HFFc6 (cell line): ENCODE data around the gene RTL10. TPM values are rescaled to one million over a fixed set of nuclear protein-coding genes. Genes with fewer than 3 reads are reported as not detected.

Experiments used
- DNase-seq: peaks from one replicate; pipeline ENCODE4 v3.0.0-alpha.2; 2018
- H3K27ac Mint-ChIP-seq: 2 replicates; pipeline ENCODE4 v1.8.0; 2020; ENCODE audit warnings: mild to moderate bottlenecking, mixed read lengths
- H3K27me3 Mint-ChIP-seq: 2 replicates; pipeline ENCODE4 v1.8.0; 2021; ENCODE audit warnings: mild to moderate bottlenecking, moderate library complexity, mixed read lengths; ENCODE audit not compliant: insufficient read depth
- H3K36me3 Mint-ChIP-seq: 2 replicates; pipeline ENCODE4 v1.8.0; 2021; ENCODE audit warnings: low read depth, mixed read lengths
- H3K4me1 Mint-ChIP-seq: 2 replicates; pipeline ENCODE4 v1.8.0; 2020; ENCODE audit warnings: low read depth, mixed read lengths
- H3K4me3 Mint-ChIP-seq: 2 replicates; pipeline ENCODE4 v1.8.0; 2020; ENCODE audit warnings: mild to moderate bottlenecking, moderate library complexity, mixed read lengths
- H3K9me3 Mint-ChIP-seq: 2 replicates; pipeline ENCODE4 v1.8.0; 2020; ENCODE audit warnings: mild to moderate bottlenecking, mixed read lengths
- total RNA-seq, 6 experiments: library from RNA; stranded (reverse); fragmentation: NEBNext Ultra II Directional; extraction: Animal tissue kit (Norgen Biotek cat#: 25700); gene quantifications; 2 replicates in 1 of 6; 3 replicates in 5 of 6; pipeline ENCODE4 v1.2.3, GENCODE V29; 2021
- TF ChIP-seq, protein P1 (sequence below): fragments of 200-600 bp; sonication (generic); IDR thresholded peaks from 2 replicates; pipeline ENCODE4 v1.5.0; 2021; ENCODE audit warnings: antibody characterized with exemption, mild to moderate bottlenecking

Gene RTL10
- total RNA-seq, 6 experiments from 2014 or later = 17.4 to 22.7 (median 19.2) TPM

DNA sequence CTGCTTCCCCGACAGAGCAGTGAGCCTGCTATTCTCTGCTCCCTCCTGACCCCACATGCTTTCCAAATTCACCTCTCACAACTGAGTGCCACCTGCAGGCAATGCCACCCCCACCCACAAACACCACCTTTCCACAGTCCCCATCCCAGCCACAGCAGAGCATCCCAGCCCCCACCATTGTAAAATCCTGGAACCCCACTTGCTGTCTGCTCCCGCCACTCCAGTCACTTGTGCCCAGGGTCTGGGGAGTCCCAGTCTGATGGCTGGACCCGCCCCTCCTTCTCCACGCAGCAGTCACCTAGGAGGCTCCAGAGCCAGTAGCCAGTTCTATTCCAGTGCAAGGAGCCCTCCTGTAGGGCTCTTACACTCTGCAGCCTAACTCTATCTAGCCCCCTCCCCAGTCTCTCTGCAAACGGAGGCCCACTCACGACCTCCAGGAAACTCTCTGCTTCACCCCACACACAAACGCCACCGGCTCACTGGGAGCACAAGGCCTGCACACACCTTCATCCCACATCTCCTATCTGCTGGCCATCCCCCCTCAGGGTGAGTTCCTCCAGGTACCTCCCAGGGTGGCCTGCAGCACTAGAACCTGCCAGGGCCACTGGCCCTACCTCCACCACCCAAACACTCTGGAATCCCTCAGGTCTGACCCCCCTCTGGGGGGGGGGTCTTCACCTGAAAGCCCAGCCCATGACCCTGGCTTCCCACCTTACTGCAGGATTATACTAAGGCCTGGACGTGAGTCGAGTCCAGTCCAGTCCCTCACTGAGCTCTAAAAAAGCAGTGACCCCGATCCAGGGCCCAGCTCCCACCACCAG lies 1.4 kb downstream of the RTL10 start:
- TF ChIP-seq, protein P1, sequence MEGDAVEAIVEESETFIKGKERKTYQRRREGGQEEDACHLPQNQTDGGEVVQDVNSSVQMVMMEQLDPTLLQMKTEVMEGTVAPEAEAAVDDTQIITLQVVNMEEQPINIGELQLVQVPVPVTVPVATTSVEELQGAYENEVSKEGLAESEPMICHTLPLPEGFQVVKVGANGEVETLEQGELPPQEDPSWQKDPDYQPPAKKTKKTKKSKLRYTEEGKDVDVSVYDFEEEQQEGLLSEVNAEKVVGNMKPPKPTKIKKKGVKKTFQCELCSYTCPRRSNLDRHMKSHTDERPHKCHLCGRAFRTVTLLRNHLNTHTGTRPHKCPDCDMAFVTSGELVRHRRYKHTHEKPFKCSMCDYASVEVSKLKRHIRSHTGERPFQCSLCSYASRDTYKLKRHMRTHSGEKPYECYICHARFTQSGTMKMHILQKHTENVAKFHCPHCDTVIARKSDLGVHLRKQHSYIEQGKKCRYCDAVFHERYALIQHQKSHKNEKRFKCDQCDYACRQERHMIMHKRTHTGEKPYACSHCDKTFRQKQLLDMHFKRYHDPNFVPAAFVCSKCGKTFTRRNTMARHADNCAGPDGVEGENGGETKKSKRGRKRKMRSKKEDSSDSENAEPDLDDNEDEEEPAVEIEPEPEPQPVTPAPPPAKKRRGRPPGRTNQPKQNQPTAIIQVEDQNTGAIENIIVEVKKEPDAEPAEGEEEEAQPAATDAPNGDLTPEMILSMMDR = no peak
- Mint-ChIP-seq H3K4me3 (peak overlapping the region; percentile 97), H3K36me3 (peaks cover 26% of the 10 kb centered on the region), H3K9me3 (no peaks in the 10 kb centered on the region), H3K4me1 (peaks cover 55% of the 10 kb centered on the region), H3K27ac (peak overlapping the region; percentile 90), H3K27me3 (peaks cover 3% of the 10 kb centered on the region)
- DNase-seq = no peak

DNA sequence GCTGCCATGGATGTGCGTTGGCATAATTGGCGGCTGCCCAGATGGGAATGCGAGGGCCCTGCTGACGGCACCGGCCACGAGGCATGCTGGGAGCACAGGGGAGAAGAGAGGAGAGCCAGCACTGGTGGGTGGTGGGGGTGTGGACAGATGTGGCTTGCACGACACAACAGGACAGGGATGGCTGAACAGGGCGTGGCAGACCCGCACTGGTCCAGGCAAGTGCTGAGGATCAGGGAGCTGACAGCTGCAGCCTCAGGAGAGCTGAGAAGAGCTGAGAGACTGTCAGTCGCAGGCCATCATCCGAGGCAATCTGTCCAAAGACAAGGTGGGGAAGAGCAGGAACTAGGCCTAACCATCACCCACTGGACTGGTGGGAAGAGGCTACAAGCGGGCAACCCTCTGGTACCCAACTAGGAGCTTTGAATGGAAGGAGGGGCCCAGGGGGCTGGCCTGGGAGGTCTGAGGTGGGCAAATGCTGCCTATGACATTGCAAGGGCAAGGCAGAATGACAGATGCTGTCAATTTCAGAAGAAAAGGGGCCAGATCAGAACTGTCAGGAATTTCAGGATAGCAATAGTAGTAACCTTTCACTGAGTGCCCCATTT lies 2.4 kb downstream of the RTL10 start:
- peaks cover 26% of the 10 kb centered on the region for H3K36me3 Mint-ChIP-seq
- H3K27ac Mint-ChIP-seq = peak overlapping the region; percentile 33
- peak overlapping the region; percentile 97 for H3K4me3 Mint-ChIP-seq
- no peaks in the 10 kb centered on the region for H3K9me3 Mint-ChIP-seq
- TF ChIP-seq, protein P1 = no peak
- H3K27me3 Mint-ChIP-seq = peaks cover 3% of the 10 kb centered on the region
- no peak for DNase-seq
- H3K4me1 Mint-ChIP-seq = peaks cover 55% of the 10 kb centered on the region

DNA sequence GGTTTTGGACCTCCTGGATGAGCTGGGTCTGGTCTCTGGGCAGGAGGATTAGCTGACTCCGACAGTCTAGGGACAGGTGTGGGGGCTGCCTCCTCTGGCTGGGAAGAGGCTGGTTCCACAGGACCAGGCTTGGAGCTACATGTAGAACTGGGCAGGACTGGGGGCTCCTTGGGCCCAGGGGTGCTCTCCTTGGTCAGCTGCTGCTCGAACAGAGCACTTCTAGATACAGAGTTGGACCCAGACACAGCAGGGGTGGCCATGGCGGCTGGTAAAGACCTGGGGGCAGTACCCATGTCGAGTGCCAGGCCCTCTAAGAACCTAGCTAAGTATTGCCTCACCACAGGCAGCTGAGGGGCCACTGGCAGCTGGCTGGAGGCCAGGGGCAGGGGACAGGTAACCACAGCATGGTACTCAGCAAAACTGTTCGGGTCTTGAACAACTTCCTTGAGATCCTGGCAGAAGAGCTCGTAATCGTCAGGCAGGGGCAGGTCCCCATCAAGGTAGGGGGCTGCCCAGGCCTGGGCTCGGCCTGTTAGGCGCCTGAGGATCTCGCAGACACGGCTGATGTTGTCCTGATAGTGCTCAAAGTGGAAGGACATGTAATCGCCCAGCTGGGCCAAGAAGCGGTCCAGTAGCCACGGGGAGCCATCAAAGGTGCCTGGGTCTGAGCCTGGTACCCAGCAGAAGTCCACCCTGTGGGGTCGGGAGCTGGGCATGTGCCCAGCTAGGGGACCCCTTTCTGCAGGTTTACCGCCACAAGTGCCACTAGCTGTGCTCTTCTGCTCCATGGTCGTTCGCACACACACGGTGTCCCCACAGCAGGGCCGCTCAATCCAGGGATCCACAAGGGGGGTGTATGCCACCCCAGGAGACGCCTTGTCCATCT lies 3.1 kb downstream of the RTL10 start:
- no peak overlapping the region for H3K27ac Mint-ChIP-seq
- peaks cover 26% of the 10 kb centered on the region for H3K36me3 Mint-ChIP-seq
- H3K4me3 Mint-ChIP-seq = peak overlapping the region; percentile 97; the same call in 1 of the 2 replicates

DNA sequence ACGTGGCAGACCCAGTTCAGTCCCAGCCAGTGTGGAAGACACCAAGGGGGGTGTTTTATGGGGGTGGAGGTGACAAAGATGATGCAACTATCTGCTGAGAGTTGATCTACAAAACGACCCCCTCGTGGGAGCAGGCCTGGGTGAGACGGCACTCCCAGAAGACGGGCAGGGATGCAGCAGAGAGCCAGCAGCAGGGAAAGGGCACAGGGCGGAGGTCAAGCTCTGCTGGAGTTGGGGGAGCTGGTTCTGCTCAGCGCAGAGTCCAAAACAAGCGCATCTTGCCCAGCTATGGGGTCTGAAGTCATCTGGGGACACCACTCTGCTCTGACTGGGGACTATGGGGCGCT lies 3.9 kb downstream of the RTL10 start:
- peak overlapping the region; percentile 59 for H3K27ac Mint-ChIP-seq
- H3K9me3 Mint-ChIP-seq = no peaks in the 10 kb centered on the region
- peaks cover 26% of the 10 kb centered on the region for H3K36me3 Mint-ChIP-seq
- TF ChIP-seq, protein P1 = no peak
- no peak overlapping the region for H3K4me3 Mint-ChIP-seq
- H3K27me3 Mint-ChIP-seq = peaks cover 3% of the 10 kb centered on the region
- no peak for DNase-seq
- peaks cover 52% of the 10 kb centered on the region for H3K4me1 Mint-ChIP-seq

More for the DNA sequence above, 3.1 kb downstream of the RTL10 start:
- Mint-ChIP-seq H3K9me3 (no peaks in the 10 kb centered on the region), H3K4me1 (peaks cover 55% of the 10 kb centered on the region), H3K27me3 (peaks cover 3% of the 10 kb centered on the region)
- no peak for DNase-seq
- TF ChIP-seq, protein P1 = no peak
